DND-41 (cell line): ENCODE measurements around the gene ZC3H4.

Source experiments
- EZH2 ChIP-seq: IDR thresholded peaks from 3 replicates; pipeline ENCODE4 v1.6.1; 2012; ENCODE audit warnings: borderline replicate concordance, low read depth, mild to moderate bottlenecking, moderate library complexity, low read length, inconsistent platforms; ENCODE audit not compliant: severe bottlenecking
- TF ChIP-seq, protein P1 (sequence below): IDR thresholded peaks from 2 replicates; pipeline ENCODE4 v1.5.1; 2012; ENCODE audit warnings: borderline replicate concordance, low read length, moderate library complexity, mild to moderate bottlenecking; ENCODE audit not compliant: poor library complexity, severe bottlenecking; ENCODE audit errors: extremely low read depth

DNA sequence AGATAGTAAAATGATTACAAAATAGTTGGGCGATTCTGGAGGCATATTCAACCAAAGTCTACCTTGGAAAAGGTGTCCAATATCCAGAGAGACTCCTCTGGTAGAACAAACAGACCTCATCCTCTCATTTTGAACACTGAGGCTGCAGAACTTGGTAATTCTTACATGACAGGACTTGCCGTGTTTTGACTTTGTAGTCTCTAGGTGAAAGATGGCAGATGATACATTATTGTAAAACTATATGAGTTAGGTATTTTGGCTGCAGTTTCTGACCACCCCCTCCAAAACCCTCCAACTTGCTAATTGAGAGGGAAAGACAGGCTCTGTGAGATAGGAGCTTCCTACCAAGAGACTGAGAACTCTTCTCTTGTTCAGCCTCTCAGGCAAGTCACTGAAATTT lies 39.7 kb upstream of the ZC3H4 start:
- TF ChIP-seq, protein P1, sequence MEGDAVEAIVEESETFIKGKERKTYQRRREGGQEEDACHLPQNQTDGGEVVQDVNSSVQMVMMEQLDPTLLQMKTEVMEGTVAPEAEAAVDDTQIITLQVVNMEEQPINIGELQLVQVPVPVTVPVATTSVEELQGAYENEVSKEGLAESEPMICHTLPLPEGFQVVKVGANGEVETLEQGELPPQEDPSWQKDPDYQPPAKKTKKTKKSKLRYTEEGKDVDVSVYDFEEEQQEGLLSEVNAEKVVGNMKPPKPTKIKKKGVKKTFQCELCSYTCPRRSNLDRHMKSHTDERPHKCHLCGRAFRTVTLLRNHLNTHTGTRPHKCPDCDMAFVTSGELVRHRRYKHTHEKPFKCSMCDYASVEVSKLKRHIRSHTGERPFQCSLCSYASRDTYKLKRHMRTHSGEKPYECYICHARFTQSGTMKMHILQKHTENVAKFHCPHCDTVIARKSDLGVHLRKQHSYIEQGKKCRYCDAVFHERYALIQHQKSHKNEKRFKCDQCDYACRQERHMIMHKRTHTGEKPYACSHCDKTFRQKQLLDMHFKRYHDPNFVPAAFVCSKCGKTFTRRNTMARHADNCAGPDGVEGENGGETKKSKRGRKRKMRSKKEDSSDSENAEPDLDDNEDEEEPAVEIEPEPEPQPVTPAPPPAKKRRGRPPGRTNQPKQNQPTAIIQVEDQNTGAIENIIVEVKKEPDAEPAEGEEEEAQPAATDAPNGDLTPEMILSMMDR: no peak
- TF ChIP-seq EZH2: no peak
